ENCODE measurements around the gene UQCR10. TPM values are rescaled to one million over a fixed set of nuclear protein-coding genes. Genes with fewer than 3 reads are reported as not detected.
A peak's percentile ranks its signal among the peaks of the same experiment; 100 is the strongest.

The UQCR10 gene
- total and polyA plus RNA-seq, 2 experiments from 2014 or later, result 78.0 to 535 TPM

DNA sequence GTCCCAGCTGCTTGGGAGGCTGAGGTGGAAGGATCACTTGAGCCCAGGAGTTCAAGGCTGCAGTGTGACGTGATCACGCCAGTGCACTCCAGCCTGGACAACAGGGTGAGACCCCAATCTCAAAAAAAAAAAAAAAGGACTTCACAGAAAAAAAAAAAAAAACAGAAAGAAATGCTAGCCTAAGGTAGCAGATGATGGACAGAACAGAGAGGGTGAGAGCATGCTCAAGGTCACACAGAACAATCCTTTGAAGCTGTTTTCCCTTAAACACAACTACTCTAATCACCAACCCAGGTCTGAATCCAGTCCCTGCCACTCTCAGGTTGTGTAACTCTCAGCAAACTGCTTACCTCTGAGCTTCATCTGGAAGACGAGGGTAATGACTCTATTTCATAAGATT, 10.1 kb upstream of the UQCR10 start:
- H3K9me2 ChIP-seq (ENCODE audit: insufficient read depth), result no peaks in the 10 kb centered on the region
- Mint-ChIP-seq H3K36me3 (ENCODE audit: low read depth) (no peaks in the 10 kb centered on the region), H3K4me3 (no peak overlapping the region), H3K9me3 (no peaks in the 10 kb centered on the region), H3K4me1 (no peaks in the 10 kb centered on the region; the same call in 2 of the 3 replicates), H3K27me3 (ENCODE audit: insufficient read depth, low read depth, poor library complexity) (peaks cover 6% of the 10 kb centered on the region), H3K27ac (no peak overlapping the region)
- no peak overlapping the region for H3K4me3 ChIP-seq
- H3K4me2 ChIP-seq, result no peak overlapping the region
- H3K27ac ChIP-seq (ENCODE audit: low read depth), result no peak overlapping the region
- no peaks in the 10 kb centered on the region for H3K36me3 ChIP-seq (ENCODE audit: insufficient read depth)
- no peaks in the 10 kb centered on the region for H3F3A ChIP-seq (replicated peaks; ENCODE audit: low read depth)
- DNase-seq (ENCODE audit: low spot score) (no peak), ATAC-seq (no peak)
- no peaks in the 10 kb centered on the region for H3K27me3 ChIP-seq (ENCODE audit: insufficient read depth)
- no peak overlapping the region for H2AFZ ChIP-seq
- no peaks in the 10 kb centered on the region for H3K79me2 ChIP-seq (replicated peaks; ENCODE audit: insufficient read depth)
- TF ChIP-seq JUNB (IDR thresholded peaks at IDR 0.05; ENCODE audit: unreplicated experiment), result no peak
- TF ChIP-seq POLR2AphosphoS5 (IDR thresholded peaks at IDR 0.05; ENCODE audit: low read depth), result no peak
- TF ChIP-seq, protein P1, sequence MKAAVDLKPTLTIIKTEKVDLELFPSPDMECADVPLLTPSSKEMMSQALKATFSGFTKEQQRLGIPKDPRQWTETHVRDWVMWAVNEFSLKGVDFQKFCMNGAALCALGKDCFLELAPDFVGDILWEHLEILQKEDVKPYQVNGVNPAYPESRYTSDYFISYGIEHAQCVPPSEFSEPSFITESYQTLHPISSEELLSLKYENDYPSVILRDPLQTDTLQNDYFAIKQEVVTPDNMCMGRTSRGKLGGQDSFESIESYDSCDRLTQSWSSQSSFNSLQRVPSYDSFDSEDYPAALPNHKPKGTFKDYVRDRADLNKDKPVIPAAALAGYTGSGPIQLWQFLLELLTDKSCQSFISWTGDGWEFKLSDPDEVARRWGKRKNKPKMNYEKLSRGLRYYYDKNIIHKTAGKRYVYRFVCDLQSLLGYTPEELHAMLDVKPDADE (IDR thresholded peaks at IDR 0.05), result no peak
- no peak for TF ChIP-seq STAT1 (IDR thresholded peaks at IDR 0.05; ENCODE audit: unreplicated experiment)
- no peak for TF ChIP-seq NANOG (IDR thresholded peaks at IDR 0.05; ENCODE audit: borderline replicate concordance)
- TF ChIP-seq, protein P2, sequence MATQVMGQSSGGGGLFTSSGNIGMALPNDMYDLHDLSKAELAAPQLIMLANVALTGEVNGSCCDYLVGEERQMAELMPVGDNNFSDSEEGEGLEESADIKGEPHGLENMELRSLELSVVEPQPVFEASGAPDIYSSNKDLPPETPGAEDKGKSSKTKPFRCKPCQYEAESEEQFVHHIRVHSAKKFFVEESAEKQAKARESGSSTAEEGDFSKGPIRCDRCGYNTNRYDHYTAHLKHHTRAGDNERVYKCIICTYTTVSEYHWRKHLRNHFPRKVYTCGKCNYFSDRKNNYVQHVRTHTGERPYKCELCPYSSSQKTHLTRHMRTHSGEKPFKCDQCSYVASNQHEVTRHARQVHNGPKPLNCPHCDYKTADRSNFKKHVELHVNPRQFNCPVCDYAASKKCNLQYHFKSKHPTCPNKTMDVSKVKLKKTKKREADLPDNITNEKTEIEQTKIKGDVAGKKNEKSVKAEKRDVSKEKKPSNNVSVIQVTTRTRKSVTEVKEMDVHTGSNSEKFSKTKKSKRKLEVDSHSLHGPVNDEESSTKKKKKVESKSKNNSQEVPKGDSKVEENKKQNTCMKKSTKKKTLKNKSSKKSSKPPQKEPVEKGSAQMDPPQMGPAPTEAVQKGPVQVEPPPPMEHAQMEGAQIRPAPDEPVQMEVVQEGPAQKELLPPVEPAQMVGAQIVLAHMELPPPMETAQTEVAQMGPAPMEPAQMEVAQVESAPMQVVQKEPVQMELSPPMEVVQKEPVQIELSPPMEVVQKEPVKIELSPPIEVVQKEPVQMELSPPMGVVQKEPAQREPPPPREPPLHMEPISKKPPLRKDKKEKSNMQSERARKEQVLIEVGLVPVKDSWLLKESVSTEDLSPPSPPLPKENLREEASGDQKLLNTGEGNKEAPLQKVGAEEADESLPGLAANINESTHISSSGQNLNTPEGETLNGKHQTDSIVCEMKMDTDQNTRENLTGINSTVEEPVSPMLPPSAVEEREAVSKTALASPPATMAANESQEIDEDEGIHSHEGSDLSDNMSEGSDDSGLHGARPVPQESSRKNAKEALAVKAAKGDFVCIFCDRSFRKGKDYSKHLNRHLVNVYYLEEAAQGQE (IDR thresholded peaks at IDR 0.05; ENCODE audit: unreplicated experiment), result no peak
- TF ChIP-seq CREB1 (CRISPR knock-in tag; IDR thresholded peaks at IDR 0.05; ENCODE audit: low read depth), result no peak
- TF ChIP-seq ZNF114 (CRISPR knock-in tag; IDR thresholded peaks at IDR 0.05), result no peak
- TF ChIP-seq, protein P3, sequence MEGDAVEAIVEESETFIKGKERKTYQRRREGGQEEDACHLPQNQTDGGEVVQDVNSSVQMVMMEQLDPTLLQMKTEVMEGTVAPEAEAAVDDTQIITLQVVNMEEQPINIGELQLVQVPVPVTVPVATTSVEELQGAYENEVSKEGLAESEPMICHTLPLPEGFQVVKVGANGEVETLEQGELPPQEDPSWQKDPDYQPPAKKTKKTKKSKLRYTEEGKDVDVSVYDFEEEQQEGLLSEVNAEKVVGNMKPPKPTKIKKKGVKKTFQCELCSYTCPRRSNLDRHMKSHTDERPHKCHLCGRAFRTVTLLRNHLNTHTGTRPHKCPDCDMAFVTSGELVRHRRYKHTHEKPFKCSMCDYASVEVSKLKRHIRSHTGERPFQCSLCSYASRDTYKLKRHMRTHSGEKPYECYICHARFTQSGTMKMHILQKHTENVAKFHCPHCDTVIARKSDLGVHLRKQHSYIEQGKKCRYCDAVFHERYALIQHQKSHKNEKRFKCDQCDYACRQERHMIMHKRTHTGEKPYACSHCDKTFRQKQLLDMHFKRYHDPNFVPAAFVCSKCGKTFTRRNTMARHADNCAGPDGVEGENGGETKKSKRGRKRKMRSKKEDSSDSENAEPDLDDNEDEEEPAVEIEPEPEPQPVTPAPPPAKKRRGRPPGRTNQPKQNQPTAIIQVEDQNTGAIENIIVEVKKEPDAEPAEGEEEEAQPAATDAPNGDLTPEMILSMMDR (conservative IDR thresholded peaks at IDR 0.05; ENCODE audit: low read depth in 2 of 2), result no peak
- H4K20me1 ChIP-seq (replicated peaks; ENCODE audit: insufficient read depth), result no peaks in the 10 kb centered on the region
- H3K4me1 ChIP-seq (ENCODE audit: insufficient read depth), result no peaks in the 10 kb centered on the region

DNA sequence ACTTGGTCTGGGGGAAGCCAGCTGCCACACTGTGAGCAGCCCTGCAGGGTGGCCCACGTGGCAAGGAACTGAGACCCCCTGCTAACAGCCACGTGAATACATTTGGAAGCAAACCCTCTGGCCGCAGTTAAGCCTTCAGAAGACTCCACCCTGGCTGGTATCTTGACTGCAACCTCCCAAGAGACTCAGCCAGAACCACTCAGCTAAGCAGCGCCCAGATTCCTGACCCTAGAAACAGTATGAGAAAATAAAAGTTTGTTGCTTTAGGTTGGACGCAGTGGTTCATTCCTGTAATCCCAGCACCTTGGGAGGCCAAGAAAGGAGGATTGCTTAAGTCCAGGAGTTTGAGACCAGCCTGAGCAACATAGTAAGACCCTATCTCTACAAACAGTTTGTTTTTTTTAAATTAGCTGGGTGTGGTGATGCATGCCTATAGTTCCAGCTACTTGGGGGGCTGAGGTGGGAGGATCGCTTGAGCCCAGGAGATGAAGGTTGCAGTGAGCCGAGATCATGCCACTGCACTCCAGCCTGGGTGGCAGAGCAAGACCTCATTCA, 9.0 kb upstream of the UQCR10 start:
- Mint-ChIP-seq H3K4me3 (no peak overlapping the region), H3K9me3 (no peaks in the 10 kb centered on the region), H3K36me3 (ENCODE audit: low read depth) (no peaks in the 10 kb centered on the region), H3K27me3 (ENCODE audit: insufficient read depth, low read depth, poor library complexity) (peaks cover 4% of the 10 kb centered on the region), H3K27ac (no peak overlapping the region), H3K4me1 (no peaks in the 10 kb centered on the region; the same call in 2 of the 3 replicates)
- Histone ChIP-seq H3K79me2 (replicated peaks; ENCODE audit: insufficient read depth) (no peaks in the 10 kb centered on the region), H3K4me3 (no peak overlapping the region), H3K36me3 (ENCODE audit: insufficient read depth) (no peaks in the 10 kb centered on the region), H3K27me3 (ENCODE audit: insufficient read depth) (no peaks in the 10 kb centered on the region), H3K4me2 (no peak overlapping the region), H2AFZ (no peak overlapping the region), H3K27ac (ENCODE audit: low read depth) (no peak overlapping the region), H4K20me1 (replicated peaks; ENCODE audit: insufficient read depth) (peaks cover 4% of the 10 kb centered on the region; the same call in 1 of the 2 replicates), H3K4me1 (ENCODE audit: insufficient read depth) (no peaks in the 10 kb centered on the region), H3K9me2 (ENCODE audit: insufficient read depth) (no peaks in the 10 kb centered on the region), H3F3A (replicated peaks; ENCODE audit: low read depth) (no peaks in the 10 kb centered on the region)
- peak; percentile 43 for ATAC-seq
- no peak for DNase-seq (ENCODE audit: low spot score)
- TF ChIP-seq, protein P2 (IDR thresholded peaks at IDR 0.05; ENCODE audit: unreplicated experiment), result no peak
- TF ChIP-seq EZH2 (IDR thresholded peaks at IDR 0.05; ENCODE audit: low read depth, unreplicated experiment), result no peak
- TF ChIP-seq, protein P1 (IDR thresholded peaks at IDR 0.05), result no peak
